LNCAP (cell line): Measurements from ENCODE around the gene TWIST2.

Source experiments
- CTCF ChIP-seq: fragments of 450-650 bp; IDR thresholded peaks from 2 replicates; pipeline ENCODE4 v1.5.1; 2017; ENCODE audit warnings: mild to moderate bottlenecking

Gene TWIST2

GRCh38 chr2:238857959-238858358 is 10.1 kb downstream of the TWIST2 start:
- no peak for TF ChIP-seq CTCF

GRCh38 chr2:238859636-238860347 is 11.9 kb downstream of the TWIST2 start:
- no peak for TF ChIP-seq CTCF

- no peak for TF ChIP-seq CTCF
Measured at GRCh38 chr2:238861013-238861730, 13.3 kb downstream of the TWIST2 start.

GRCh38 chr2:238861766-238862315 is 14.0 kb downstream of the TWIST2 start:
- TF ChIP-seq CTCF = no peak

GRCh38 chr2:238862701-238863100 is 14.8 kb downstream of the TWIST2 start:
- no peak for TF ChIP-seq CTCF

- TF ChIP-seq CTCF = no peak
Measured at GRCh38 chr2:238863231-238863630, 15.3 kb downstream of the TWIST2 start.

- TF ChIP-seq CTCF = no peak
Measured at GRCh38 chr2:238863749-238864206, 15.9 kb downstream of the TWIST2 start.
